HG03095 (cell line): Measurements from ENCODE around the gene DNAH3.
"Not testable (repeated sequence)": the region's sequence is repeated elsewhere in the genome, so short reads cannot be mapped to it uniquely, and the experiment has no call there.

Source experiments
- ATAC-seq: cut with Tn5 transposase; IDR thresholded peaks from one replicate; pipeline ENCODE4 v1.9.1; 2021; ENCODE audit warnings: moderate library complexity; ENCODE audit not compliant: unreplicated experiment

The DNAH3 gene

DNA sequence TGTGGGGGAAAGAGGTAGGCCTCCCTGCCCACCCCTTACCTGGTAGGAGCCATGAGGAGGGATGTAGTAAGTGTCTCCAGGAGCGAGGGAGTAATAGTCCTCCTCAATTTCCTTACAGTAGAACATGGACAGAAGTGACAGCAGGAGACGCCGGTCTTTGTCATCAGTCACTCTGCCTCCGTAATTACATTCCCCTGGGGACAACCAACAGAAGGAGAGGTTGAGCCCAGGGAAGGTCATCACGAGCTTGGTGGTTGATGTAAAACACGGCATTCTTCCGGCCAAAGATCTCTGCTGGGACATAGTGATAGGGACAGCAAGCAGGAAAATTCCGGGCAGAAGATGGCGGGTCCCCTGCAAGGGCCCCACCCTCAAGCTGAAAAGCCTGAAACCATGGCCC lies 202.2 kb downstream of the DNAH3 start:
- ATAC-seq: no peak

DNA sequence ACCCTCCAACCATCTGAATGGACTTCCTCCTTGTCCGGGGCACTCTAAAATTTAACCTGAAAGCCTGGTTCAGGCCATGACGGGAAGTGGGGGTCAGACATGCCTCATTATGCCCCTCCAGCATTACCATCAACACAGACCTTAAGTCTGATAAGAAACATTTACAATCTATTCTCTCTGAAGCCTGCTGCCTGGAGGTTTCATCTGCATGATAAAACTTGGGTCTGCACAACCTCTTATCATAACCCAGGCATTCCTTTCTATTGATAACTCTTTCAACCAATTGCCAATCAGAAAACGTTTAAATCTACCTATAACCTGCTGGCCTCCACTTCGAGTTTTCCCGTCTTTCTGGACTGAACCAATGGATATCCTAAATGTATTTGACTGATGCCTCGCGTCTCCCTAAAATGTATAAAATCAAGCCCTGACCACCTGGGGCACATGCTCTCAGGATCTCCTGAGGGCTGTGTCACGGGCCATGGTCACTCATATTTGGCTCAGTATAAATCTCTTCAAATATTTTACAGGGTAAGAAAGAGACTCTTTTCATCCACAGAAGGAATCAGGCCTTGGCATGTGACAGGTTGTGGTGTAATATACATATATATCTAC lies 204.5 kb downstream of the DNAH3 start:
- no peak for ATAC-seq

DNA sequence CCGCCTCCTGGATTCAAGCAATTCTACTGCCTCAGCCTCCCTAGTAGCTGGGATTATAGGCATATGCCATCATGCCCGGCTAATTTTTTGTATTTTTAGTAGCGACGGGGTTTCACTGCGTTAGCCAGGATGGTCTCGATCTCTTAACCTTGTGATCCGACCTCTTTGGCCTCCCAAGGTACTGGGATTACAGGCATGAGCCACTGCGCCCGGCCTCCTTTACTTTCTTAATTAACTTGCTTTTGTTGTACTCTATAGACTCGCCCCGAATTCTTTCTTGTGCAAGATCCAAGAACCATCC lies 205.1 kb downstream of the DNAH3 start:
- ATAC-seq: not testable (repeated sequence)

DNA sequence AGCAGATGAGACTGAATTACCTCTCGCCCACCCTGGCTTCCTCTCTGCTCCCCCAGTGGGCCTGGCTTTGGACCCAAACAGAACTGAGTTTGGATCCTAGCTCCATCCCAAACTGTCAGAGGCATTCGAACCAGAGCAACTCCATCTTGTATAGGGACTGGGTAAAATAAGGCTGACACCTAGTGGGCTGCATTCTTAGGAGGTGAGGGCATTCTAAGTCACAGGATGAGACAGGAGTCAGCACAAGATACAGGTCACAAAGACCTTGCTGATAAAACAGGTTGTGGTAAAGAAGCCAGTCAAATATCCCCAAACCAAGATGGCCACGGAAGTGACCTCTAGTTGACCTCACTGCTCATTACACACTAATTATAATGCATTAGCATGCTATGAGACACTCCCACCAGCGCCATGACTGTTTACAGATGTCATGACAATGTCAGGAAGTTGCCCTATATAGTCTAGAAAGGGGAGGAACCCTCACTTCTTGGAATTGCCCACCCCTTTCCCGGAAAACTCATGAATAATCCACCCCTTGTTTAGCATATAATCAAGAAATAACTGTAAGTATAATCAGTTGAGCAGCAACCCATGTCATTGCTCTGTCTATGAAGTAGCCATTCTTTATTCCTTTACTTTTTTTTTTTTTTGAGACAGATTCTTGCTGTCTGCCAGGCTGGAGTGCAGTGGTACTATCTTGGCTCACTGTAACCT lies 205.6 kb downstream of the DNAH3 start:
- ATAC-seq: no peak

DNA sequence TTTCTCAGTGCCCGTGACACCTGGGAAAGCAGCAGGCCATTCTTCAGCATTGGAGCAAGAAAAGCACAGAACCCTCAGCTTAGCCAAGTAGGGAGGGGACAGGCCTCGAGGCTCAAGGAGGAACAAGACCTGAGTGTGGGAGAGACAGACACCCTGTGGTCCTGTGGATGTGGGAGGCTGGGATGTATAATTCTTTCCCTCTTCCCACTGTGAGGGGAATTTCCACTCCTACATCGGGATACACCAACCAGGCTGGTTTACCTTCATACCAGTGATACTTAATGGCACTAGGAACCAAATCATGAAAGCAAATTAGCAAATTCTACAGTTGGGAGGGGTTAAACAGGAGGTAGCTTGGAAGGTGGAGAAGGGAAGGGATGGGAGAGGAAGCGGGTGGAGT lies 208.4 kb downstream of the DNAH3 start:
- no peak for ATAC-seq

DNA sequence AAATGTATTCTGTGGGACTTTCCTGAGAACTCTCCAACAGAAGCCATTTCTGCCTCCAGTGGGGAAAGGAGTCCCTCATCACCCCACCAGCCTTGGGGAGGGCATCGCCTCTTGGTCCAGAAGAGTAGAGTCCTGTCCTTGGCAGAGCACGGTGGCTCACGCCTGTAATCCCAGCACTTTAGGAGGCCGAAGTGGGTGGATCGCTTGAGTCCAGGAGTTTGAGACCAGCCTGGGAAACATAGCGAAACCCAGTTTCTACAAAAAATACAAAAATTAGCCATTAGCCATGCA lies 209.1 kb downstream of the DNAH3 start:
- no peak for ATAC-seq

DNA sequence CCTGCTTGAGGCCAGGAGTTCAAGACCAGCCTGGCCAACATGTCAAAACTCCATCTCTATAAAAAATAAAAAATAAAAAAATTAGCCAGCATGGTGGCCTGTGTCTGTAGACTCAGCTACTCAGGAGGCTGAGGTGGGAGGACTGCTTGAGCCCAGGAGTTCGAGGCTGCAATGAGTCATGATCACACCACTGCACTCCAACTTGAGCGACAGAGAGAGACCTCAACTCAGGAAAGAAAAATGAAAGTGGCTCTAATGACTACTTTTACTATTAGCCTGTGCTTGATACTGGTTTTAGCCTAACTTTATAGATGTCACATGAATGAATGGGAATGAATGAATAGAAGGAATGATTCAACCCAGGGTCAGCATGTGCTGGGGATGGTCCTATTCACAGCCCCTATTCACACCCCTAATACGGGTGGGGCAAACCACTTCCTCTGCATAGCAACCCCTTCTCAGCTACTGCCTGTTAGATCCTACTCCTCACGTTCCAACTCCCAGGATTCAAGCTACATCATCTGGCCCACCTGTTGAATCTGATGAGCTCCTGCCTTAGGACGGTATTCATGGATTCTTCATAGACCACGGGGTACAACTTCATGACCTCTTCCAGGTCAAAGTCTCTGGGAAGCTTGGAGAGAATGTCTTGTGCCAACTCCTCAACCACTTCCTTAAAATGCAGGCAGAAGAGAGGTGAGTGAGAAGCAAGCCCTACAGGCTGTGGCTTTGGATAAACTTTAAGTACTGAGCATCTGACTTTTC lies 209.6 kb downstream of the DNAH3 start:
- no peak for ATAC-seq

DNA sequence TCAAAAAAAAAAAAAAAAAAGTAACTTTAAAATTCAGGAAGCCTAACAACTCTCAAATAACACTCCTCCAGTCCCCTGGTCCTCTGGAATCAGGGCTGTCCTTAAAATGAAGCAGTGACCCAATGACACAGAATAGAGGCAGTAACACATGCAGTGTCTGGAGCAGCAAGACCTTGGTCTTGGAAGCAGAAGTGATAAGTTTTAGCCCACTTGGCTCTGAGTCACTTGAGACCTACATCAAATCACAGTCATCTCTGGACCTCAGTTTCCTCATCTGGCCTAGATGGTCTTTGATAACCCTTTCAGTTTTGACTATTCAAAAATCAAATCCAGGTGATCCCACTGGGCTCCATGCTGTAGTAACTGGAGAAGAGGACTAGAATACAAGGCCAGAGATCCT lies 211.0 kb downstream of the DNAH3 start:
- no peak for ATAC-seq

DNA sequence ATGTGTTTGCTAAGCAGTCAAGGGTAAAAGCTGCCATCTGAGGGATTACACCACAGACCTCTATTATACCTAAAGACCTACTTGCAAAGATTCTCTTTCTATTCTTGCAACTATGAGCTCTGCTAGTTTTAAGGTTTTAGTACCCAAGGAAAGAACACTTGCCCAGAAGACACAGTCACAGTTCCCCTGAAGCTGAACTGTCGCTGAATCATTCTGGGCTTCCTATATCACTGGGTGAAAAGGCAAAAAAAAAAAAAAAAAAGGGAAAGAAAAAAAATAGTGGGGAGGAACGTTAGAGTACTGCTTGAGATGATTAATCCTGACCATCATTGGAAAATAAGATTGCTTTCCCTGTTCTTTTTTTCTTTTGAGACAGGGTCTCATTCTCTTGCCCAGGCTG lies 212.2 kb downstream of the DNAH3 start:
- ATAC-seq: no peak

DNA sequence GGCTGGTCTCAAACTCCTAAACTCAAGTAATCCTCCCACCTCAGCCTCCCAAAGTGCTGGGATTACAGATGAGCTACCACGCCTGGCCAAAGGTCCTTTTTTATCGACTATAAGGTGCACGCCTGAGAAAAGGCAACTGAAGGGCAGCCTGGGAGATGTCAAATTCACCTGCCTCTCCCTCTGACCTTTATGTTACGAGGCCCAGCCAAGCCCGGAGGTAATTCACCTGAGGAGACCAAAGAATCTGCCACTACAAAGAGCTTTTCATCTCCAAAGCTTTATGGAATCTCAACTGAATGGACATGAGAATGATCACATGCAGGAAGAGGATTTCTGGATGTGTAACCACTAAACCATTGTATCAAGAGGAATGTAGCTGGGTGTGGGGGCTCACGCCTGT lies 212.9 kb downstream of the DNAH3 start:
- ATAC-seq: no peak

DNA sequence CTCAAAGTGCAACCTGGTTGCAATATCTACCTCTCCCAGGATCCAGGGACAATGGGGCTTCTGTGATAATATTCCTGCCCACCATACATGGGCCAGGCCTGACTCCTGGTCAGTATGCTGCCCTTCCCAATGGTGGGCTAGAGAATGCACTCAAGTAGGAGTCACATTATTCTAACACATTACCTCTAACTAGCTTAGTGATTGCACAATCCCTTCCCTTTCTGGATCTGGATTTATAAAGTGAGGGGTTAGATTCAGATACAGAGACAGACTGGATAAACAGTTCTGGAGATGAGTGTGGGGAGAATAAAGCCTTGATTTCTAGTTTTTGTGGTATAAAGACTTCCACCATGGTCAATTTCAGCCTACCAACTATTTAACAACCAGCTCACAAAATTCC lies 217.1 kb downstream of the DNAH3 start:
- no peak for ATAC-seq

DNA sequence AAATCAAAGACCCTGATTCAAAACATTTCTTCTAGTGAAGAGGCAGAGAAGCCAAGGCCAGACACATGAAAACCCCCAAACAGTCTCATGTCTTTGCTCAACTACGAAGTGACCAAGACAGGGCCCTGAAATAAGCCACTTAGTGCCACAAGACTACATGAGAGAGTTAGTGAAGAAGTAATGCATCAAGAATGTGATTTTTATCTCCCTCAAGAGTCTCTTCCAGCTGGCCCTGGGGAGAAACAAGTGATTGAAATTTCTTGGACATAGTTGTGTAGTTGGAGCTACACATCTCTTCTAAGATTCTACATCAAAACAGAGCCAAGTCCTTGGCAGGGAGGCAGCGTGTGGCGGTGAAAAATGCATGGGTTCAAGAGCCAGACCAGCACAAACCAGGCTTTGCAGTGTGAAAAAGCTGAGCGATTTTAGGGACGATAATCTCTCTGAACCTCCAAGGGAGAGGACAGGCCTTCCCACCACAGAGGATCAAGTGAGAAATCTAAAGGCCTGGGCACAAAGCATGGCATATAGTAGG lies 219.5 kb downstream of the DNAH3 start:
- no peak for ATAC-seq

DNA sequence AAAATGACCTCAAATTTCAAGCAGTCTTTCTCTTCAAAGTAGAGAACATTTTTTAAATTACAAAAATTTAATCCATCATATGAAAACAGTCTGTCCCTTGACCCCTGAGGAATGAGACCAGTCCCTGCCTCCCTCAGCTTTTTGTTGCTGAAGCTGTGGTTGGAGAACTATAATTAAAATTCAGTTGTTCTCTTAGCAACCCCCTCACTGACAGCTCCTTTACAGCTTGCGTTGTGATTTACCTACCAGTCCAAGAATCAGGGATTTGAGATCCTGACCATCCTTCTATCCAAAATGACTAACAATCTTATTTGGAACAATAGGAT lies 220.3 kb downstream of the DNAH3 start:
- ATAC-seq: no peak

DNA sequence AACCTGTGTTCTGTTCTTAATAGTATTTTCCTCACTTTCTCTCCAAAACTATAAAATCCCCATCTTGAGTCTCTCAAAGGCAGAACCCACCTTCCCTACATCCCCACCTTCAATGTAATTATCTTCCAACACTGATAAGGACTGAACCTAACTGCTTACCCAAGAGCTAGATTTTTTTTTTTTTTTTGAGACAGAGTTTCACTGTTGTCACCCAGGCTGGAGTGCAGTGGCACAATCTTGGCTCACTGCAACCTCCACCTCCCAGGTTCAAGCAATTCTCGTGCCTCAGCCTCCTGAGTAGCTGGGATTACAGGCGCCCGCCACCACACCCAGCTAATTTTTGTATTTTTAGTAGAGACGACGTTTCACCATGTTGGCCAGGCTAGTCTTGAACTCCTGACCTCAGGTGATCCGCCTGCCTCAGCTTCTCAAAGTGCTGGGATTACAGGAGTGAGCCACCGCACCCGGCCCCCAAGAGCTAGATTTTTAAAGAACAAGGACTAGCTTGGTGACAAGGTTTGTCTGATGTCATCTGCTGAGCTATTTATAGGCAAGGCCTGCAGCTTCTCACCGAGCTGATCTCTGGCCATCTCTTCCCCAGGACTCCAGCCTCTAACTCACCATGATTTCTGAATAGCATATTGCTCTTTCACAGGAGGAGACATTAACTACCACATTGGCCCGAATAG lies 220.8 kb downstream of the DNAH3 start:
- not testable (repeated sequence) for ATAC-seq

DNA sequence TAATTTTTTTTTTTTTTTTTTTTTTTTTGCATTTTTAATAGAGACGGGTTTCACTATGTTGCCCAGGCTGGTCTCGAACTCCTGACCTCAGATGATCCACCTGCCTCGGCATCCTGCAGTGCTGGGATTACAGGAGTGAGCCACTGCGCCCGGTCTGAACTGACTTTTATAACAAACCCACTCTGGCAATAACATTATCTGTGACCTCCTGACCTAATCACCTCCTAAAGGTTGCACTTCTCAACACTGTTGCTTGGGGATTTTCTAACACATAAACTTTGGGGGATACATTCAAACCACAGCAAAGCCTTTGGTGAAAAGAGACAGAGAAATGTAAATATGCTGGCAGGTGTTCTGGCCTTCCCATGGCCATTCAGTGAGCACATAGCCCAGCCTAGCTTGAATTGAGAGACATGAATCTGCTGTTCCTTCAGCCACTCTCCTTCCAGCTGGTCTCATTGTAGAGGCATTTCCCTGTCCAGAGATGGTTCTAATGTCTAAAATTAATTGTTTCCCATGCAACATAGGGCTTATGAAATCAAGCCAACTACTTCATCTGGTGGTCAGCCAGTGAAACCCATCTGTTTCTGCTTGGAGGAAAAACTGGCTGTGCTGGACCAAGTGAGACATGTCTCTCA lies 221.8 kb downstream of the DNAH3 start:
- ATAC-seq: no peak

DNA sequence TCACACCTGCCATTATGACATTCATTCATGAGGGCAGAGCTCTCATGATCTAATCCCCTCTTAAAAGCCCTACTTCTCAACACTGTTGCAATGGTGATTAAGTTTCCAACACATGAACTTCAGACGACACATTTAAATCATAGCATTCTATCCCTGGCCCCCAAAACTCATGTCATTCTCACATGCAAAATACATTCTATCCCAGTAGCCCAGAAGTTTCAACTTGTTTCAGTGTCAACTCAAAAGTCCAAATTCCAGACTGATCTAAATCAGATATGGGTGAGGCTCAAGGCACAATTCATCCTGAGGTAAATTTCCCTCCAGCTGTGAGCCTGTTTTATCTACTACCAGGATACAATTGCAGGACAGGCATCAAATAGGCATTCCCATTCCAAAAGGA lies 224.9 kb downstream of the DNAH3 start:
- ATAC-seq: no peak

DNA sequence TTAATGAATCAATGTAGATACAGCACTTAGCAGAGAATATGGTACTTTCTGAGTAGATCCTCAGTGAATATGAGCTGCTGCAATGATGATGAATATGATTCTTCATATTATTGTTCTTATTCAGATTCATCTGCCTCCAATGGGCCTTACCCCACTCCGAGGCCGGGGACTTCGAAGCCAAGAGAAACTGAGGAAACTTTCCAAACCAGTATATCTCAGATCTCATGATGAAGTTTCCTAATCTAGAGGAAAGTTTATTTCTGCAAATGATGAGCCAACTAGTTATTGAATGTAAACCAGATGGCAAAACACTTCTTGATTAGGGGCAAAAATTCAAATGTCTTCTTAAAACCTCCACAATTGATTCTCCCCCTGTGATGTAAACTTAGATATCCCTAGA lies 226.8 kb downstream of the DNAH3 start:
- no peak for ATAC-seq

DNA sequence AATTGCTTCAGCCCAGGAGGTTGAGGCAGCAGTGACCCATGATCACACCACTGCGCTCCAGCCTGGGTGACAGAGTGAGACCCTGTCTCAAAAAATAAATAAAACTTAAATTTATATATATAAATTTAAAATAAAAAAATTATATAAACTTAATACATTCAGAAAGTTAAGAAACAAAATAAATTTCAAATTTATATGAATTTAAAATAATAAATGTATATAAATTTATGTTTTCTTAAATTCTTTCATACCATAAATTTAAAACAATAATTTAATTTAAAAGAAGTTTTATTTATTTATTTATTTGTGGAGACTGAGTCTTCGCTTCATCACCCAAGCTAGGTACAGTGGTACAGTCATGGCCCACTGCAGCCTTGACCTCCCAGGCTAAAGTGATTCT lies 229.8 kb downstream of the DNAH3 start:
- ATAC-seq: no peak

DNA sequence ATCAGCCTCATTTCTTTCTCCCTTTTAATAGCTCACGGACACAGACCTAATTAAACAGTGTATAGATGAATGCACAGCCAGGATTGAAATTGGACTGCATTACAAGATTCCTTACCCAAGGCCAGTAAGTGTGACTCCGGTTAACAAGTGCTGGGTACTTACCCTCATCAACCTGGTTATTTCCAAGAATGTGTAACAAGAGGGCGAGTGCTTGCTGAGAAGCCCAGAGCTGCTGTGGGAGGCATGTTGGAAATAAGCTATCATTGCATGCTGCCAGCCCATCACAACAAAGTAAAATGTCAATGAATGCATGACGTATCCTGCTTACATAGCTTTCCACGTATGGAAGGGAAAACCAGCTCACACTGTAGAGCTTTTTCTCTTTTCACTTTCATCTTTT lies 230.6 kb downstream of the DNAH3 start:
- no peak for ATAC-seq

DNA sequence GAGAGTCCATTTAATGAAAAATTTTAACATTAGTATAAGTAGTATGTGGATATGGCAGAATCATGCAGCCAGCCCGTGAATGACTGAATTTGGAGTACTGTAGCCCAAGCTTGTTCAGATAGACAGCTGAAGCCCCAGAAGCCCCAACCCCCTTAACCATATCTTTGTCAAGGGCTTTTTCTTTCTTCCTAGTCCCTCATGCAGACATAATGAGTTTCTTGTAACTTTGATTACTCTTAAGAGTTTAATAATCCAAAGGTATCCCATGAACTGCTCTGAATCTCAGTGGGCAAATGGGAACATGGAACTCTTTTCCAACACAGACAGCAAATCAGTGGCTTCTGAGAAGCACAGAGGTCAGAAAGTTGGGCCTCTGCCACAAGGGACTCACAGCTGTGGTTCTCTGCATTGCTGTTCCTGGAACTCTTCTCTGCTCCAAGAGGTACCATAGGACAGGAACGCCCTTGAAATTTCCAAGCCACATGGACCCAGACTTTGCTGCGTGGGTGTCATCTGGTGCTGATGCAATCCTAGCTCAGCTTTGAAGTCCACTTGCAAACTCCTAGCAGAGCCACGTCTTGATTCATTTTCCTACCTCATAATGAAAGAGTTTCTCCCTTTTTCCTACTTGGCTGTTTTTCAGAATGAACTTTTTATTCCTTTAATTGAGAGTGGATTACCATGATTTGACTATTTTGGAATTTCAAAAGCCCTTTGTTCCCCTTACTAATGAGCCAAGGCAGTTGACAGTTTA lies 232.0 kb downstream of the DNAH3 start:
- no peak for ATAC-seq

DNA sequence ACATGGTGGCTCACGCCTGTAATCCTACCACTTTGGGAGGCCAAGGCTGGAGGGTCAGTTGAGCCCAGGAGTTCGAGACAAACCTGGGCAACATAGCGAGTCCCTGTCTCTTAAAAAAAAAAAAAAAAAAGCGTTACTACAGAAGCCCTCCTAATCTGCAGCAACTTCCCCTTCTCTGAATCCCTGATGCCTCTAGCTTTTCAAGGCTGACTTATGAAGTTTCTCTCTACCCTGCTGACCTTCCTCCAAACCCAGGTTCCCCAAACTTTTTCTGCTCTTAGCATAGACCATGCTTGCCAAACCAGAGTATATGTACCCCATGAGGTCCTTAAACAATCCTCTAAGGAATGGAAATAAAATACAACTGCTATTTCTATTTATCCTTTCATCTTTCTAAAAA lies 233.7 kb downstream of the DNAH3 start:
- ATAC-seq: no peak
